A673 (cell line): Measurements from ENCODE around the gene ZNF76.

ENCODE experiments used
- EZH2 ChIP-seq: fragments of 200-600 bp; sonication (generic); IDR thresholded peaks from 2 replicates; pipeline ENCODE4 v1.6.1; 2017; ENCODE audit warnings: borderline replicate concordance, low read depth, mild to moderate bottlenecking, mixed read lengths, antibody characterized with exemption, low read length; ENCODE audit not compliant: poor library complexity, severe bottlenecking
- TF ChIP-seq, protein P1 (sequence below): fragments of 300-800, 200-600 bp; sonication (generic); conservative IDR thresholded peaks from 2 replicates; pipeline ENCODE4 v1.5.1; 2017; ENCODE audit warnings: low read depth, mild to moderate bottlenecking, antibody characterized with exemption, low read length, moderate library complexity, mixed read lengths

DNA sequence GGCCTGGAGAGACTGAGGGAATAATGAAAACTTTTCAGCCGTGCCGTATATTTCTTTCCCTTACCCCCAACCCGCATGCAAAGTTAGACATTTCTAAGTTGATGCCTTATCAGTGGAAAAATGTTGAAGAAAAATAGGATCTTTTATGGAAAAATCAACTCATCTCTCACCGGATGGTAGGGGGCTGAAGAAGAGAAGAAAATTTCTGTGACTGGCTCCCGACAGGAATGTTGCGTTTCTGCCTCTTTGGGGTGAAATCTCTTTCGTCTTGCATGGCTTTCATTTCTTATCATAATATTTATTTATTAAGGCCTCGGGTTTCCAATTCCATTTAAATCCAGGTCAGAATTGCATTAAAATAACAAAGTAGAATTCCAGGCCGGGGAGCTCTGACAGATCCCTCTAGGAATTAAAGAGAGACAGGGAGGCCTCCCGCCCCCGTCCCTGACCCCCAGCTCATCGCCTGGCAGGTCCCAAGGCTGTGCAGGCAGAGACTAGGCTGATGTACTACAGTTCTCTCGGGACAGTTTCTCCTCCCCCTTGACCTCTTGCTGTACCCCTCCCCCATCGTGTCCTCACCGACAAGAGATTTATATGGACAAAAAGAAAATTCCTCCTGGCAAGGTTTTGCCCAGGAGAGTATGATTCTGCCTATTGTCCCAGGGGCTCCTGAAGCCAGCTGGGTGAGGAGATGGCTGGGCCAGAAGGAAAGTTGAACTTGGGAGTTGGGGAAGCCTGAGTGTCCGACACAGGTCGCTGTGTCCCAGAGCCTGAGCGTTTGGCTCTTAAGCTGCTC lies 44.5 kb upstream of the ZNF76 start:
- TF ChIP-seq, protein P1, sequence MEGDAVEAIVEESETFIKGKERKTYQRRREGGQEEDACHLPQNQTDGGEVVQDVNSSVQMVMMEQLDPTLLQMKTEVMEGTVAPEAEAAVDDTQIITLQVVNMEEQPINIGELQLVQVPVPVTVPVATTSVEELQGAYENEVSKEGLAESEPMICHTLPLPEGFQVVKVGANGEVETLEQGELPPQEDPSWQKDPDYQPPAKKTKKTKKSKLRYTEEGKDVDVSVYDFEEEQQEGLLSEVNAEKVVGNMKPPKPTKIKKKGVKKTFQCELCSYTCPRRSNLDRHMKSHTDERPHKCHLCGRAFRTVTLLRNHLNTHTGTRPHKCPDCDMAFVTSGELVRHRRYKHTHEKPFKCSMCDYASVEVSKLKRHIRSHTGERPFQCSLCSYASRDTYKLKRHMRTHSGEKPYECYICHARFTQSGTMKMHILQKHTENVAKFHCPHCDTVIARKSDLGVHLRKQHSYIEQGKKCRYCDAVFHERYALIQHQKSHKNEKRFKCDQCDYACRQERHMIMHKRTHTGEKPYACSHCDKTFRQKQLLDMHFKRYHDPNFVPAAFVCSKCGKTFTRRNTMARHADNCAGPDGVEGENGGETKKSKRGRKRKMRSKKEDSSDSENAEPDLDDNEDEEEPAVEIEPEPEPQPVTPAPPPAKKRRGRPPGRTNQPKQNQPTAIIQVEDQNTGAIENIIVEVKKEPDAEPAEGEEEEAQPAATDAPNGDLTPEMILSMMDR: no peak
- TF ChIP-seq EZH2: no peak
